DMS153 treated with DMSO at 0.1 percent for 48 hours (cell line): ENCODE data around the gene ARF6.

Experiments used
- DNase-seq: peaks from one replicate; lab custom pipeline; 2025; ENCODE audit not compliant: unreplicated experiment; lab: John Stamatoyannopoulos, UW

The ARF6 gene

DNA sequence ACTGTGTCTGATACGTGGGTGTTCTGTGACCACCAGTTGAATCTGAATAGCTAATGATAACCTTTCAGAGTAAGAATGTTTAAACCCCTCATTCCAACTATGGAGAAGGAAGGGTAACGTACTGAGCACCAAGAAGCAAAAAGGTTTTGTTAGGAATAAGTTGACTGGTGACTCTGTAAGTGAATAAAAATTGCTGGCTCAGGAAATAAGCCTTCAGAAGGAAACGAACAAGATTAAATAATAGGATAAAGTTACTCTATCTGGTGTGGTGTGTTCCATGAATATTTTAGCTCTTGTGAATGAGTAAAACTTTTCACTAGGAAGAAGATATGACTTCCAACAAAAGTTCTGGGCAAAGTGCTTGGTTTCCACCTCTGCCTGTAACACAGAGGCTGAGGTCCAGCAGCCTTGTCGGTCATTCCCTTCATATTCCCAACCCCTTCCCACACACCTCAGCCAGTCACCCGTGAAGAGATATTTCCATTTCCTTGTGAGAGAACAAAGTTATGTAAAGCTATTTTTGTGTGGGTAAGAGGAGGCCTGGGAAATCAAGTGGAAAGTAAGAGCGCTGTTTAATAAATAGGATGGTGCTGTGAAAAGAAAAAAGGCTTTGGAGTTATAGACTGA is 47.1 kb downstream of the ARF6 start:
- no peak for DNase-seq

DNA sequence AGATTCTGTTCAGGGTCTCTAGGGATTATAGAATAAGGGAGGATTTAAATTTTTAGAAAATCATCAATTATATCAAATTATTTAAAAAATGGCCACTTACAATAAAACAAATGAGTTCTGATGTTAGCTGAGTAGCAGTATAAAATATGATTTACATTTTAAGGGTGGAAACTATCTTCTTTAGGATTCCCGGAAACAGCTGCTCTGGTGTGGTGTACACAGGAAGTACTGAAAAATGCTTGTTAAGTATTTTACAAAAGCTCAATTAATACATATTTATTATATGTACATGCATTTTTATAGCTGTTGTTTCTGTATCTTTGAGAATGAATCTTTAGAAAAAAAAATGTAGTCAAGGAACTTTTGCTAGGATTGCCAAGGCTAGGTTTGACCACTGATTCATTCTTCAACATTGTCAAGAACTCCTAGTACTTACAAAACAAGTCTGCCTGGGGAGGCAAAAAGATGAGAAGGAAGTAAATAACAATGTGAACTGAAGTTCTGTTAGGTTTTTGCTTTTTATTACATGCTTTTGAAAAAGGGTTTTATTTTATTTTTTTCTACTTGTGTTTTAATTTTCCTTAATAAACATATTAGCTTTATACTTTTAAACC is 48.0 kb downstream of the ARF6 start:
- no peak for DNase-seq

DNA sequence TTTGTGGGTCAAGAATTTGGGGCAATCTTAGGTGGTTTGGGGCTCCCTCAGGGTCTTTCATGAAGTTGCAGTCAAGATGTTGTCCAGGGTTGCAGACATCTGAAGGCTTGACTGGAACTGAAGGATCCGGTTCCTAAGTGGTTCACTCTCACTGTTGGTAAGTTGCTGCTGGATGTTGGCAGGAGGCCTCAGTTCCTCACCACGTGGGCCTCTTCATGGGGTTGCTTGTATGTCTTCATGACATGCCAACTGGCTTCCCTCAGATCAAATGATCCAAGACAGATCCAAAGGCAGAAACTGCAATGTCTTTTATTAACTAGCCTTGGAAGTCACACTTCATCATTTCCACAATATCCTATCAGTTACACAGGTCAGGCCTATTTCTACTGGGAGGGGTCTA is 49.2 kb downstream of the ARF6 start:
- no peak for DNase-seq

DNA sequence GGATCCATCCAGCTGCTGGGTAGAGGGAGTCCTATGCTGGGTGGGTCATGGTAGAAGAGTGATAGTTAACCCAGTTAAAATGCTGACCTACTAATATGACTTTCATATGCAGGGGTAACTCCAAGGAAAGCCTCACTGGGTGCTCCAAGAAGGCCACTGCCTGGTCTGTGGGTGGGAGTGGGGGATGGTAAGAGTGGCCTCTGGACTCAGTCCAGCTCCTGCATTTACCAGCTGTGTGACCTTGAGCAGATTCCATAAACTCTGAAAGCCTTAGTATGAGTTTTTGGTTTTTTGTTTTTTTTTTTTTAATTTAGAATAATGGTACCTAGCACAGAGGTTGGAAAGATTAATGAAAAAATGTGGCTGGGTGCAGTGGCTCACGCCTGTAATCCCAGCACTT is 51.6 kb downstream of the ARF6 start:
- no peak for DNase-seq

DNA sequence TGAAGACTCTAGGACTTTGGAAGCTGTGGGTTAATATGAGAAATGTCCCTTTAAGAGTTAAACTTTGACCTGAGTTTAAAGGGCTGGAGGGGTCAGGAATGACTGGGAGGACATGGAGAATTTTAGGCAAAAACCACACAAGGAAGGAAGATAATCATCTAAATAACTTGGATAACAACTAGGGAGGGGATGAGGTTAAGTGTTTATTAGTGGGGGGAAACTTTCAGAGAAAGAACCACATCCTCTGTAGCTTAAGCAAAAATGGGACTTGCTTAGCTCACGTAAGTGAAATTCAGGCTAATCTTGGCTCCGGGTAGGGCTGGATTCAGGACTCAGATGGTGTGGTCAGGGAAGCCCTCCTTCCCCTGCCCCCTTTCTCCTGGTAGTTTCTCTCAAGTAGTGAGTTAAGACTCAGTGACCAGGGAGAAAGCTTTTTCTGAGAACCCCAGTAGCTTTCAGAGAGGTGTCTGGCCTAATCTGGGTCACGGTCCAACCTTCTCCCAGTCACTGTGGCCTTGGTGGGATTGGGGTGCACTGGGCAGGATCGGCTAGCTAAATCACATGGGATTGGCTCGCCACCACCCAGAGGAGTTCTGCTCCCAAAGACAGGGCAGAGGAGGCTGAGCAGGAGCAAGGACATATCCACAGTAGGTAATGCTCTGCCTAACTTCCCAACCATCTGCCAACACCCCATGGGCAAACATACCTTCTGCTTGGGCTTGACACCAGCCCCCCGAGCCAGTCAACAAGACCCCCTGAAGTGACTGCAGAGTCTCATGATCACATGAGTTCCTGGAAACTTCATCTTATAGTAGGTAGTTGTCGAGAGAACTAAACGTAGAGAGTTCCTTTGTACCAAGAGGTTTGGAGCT is 52.8 kb downstream of the ARF6 start:
- DNase-seq, result no peak
